Measurements from ENCODE around the gene GOLGA8R. TPM values are rescaled to one million over a fixed set of nuclear protein-coding genes. Genes with fewer than 3 reads are reported as not detected.
"Not testable (repeated sequence)": the region's sequence is repeated elsewhere in the genome, so short reads cannot be mapped to it uniquely, and the experiment has no call there.

Gene GOLGA8R
- 0.87 TPM for polyA plus RNA-seq (2013, experiment 1 of 2)
- 0.75 TPM for polyA plus RNA-seq (2013, experiment 2 of 2)

- not testable (repeated sequence) for H3K4me2 ChIP-seq (ENCODE audit: low read length, poor library complexity, severe bottlenecking); H2BK12ac ChIP-seq (ENCODE audit: low read length in 2 of 2); H2BK5ac ChIP-seq (ENCODE audit: low read depth, low read length, poor library complexity, severe bottlenecking); H3K23ac ChIP-seq (ENCODE audit: low read length in 2 of 2); H3K9me3 ChIP-seq (ENCODE audit: control insufficient read depth, low read length); H3K4me1 ChIP-seq (ENCODE audit: control insufficient read depth, insufficient read depth, low read depth, low read length); H3K18ac ChIP-seq (ENCODE audit: low read depth in 1 of 2, low read length in 2 of 2); H3K79me1 ChIP-seq (replicated peaks; ENCODE audit: low read length, poor library complexity, severe bottlenecking); H3K27me3 ChIP-seq (ENCODE audit: control insufficient read depth in 1 of 2, insufficient read depth in 1 of 2, low read length in 2 of 2); H3K4me3 ChIP-seq (ENCODE audit: insufficient read depth in 1 of 2, low read depth in 1 of 2, low read length in 2 of 2); H3K14ac ChIP-seq (ENCODE audit: low read length in 2 of 2); H2BK15ac ChIP-seq (ENCODE audit: low read depth, poor library complexity, severe bottlenecking); H2AK5ac ChIP-seq (ENCODE audit: low read length, severe bottlenecking); H4K8ac ChIP-seq (ENCODE audit: low read length); H2AFZ ChIP-seq (ENCODE audit: low read depth, low read length); H3K9ac ChIP-seq (ENCODE audit: low read length); DNase-seq; H2BK120ac ChIP-seq (ENCODE audit: low read depth, low read length); H4K91ac ChIP-seq (ENCODE audit: low read length); H3K36me3 ChIP-seq (ENCODE audit: control insufficient read depth in 1 of 2, insufficient read depth in 2 of 2, low read depth in 1 of 2, low read length in 2 of 2); H3K27ac ChIP-seq (ENCODE audit: low read length, poor library complexity, severe bottlenecking); H3K4ac ChIP-seq (ENCODE audit: low read depth in 1 of 2, low read length in 2 of 2)
- no CpG with 5 or more reads among the region's 7 CpGs for WGBS
Observed at GRCh38 chr15:30414160-30414559, at the start of gene GOLGA8R. Gene GOLGA8R, minus strand, starts transcription at chr15:30414260. Its CDS starts 98 bp downstream, at chr15:30414162.

- not testable (repeated sequence) for H3K27ac ChIP-seq (ENCODE audit: low read length, poor library complexity, severe bottlenecking); DNase-seq; H3K14ac ChIP-seq (ENCODE audit: low read length in 2 of 2)
Observed at GRCh38 chr15:30463849-30464248, 49.8 kb upstream of the GOLGA8R start.

GRCh38 chr15:30462176-30462575 lies 48.1 kb upstream of the GOLGA8R start:
- not testable (repeated sequence) for H2BK120ac ChIP-seq (ENCODE audit: low read depth, low read length); H3K4me2 ChIP-seq (ENCODE audit: low read length, poor library complexity, severe bottlenecking); DNase-seq; H3K36me3 ChIP-seq (ENCODE audit: control insufficient read depth in 1 of 2, insufficient read depth in 2 of 2, low read depth in 1 of 2, low read length in 2 of 2); H2BK5ac ChIP-seq (ENCODE audit: low read depth, low read length, poor library complexity, severe bottlenecking); H3K9me3 ChIP-seq (ENCODE audit: control insufficient read depth, low read length); H3K9ac ChIP-seq (ENCODE audit: low read length); H3K4me1 ChIP-seq (ENCODE audit: control insufficient read depth, insufficient read depth, low read depth, low read length); H4K91ac ChIP-seq (ENCODE audit: low read length); H2BK15ac ChIP-seq (ENCODE audit: low read depth, poor library complexity, severe bottlenecking); H3K23ac ChIP-seq (ENCODE audit: low read length in 2 of 2); H3K18ac ChIP-seq (ENCODE audit: low read depth in 1 of 2, low read length in 2 of 2); H2BK12ac ChIP-seq (ENCODE audit: low read length in 2 of 2); H3K14ac ChIP-seq (ENCODE audit: low read length in 2 of 2); H4K8ac ChIP-seq (ENCODE audit: low read length); H3K4me3 ChIP-seq (ENCODE audit: insufficient read depth in 1 of 2, low read depth in 1 of 2, low read length in 2 of 2); H3K4ac ChIP-seq (ENCODE audit: low read depth in 1 of 2, low read length in 2 of 2); H3K27me3 ChIP-seq (ENCODE audit: control insufficient read depth in 1 of 2, insufficient read depth in 1 of 2, low read length in 2 of 2); H3K27ac ChIP-seq (ENCODE audit: low read length, poor library complexity, severe bottlenecking); H2AK5ac ChIP-seq (ENCODE audit: low read length, severe bottlenecking); H2AFZ ChIP-seq (ENCODE audit: low read depth, low read length); H3K79me1 ChIP-seq (replicated peaks; ENCODE audit: low read length, poor library complexity, severe bottlenecking)
- WGBS = no CpG with 5 or more reads among the region's 9 CpGs

More at GRCh38 chr15:30463849-30464248, 49.8 kb upstream of the GOLGA8R start:
- H3K79me1 ChIP-seq (replicated peaks; ENCODE audit: low read length, poor library complexity, severe bottlenecking); H4K8ac ChIP-seq (ENCODE audit: low read length); H3K4ac ChIP-seq (ENCODE audit: low read depth in 1 of 2, low read length in 2 of 2); H2BK15ac ChIP-seq (ENCODE audit: low read depth, poor library complexity, severe bottlenecking); H3K18ac ChIP-seq (ENCODE audit: low read depth in 1 of 2, low read length in 2 of 2); H3K23ac ChIP-seq (ENCODE audit: low read length in 2 of 2); H2BK5ac ChIP-seq (ENCODE audit: low read depth, low read length, poor library complexity, severe bottlenecking); H3K9me3 ChIP-seq (ENCODE audit: control insufficient read depth, low read length); H2BK120ac ChIP-seq (ENCODE audit: low read depth, low read length); H2BK12ac ChIP-seq (ENCODE audit: low read length in 2 of 2); H4K91ac ChIP-seq (ENCODE audit: low read length); H3K4me1 ChIP-seq (ENCODE audit: control insufficient read depth, insufficient read depth, low read depth, low read length); H3K36me3 ChIP-seq (ENCODE audit: control insufficient read depth in 1 of 2, insufficient read depth in 2 of 2, low read depth in 1 of 2, low read length in 2 of 2); H3K9ac ChIP-seq (ENCODE audit: low read length); H3K4me3 ChIP-seq (ENCODE audit: insufficient read depth in 1 of 2, low read depth in 1 of 2, low read length in 2 of 2); H3K27me3 ChIP-seq (ENCODE audit: control insufficient read depth in 1 of 2, insufficient read depth in 1 of 2, low read length in 2 of 2); H2AK5ac ChIP-seq (ENCODE audit: low read length, severe bottlenecking); H3K4me2 ChIP-seq (ENCODE audit: low read length, poor library complexity, severe bottlenecking); H2AFZ ChIP-seq (ENCODE audit: low read depth, low read length): not testable (repeated sequence)
- no CpG with 5 or more reads among the region's 1 CpG for WGBS

GRCh38 chr15:30452702-30453101 lies 38.6 kb upstream of the GOLGA8R start:
- H3K14ac ChIP-seq (ENCODE audit: low read length in 2 of 2); H3K18ac ChIP-seq (ENCODE audit: low read depth in 1 of 2, low read length in 2 of 2); H2AFZ ChIP-seq (ENCODE audit: low read depth, low read length); H3K4me1 ChIP-seq (ENCODE audit: control insufficient read depth, insufficient read depth, low read depth, low read length); H2BK15ac ChIP-seq (ENCODE audit: low read depth, poor library complexity, severe bottlenecking); H3K9me3 ChIP-seq (ENCODE audit: control insufficient read depth, low read length); H2BK12ac ChIP-seq (ENCODE audit: low read length in 2 of 2); H2BK5ac ChIP-seq (ENCODE audit: low read depth, low read length, poor library complexity, severe bottlenecking); H3K27me3 ChIP-seq (ENCODE audit: control insufficient read depth in 1 of 2, insufficient read depth in 1 of 2, low read length in 2 of 2); H3K79me1 ChIP-seq (replicated peaks; ENCODE audit: low read length, poor library complexity, severe bottlenecking); H2BK120ac ChIP-seq (ENCODE audit: low read depth, low read length); H3K4me2 ChIP-seq (ENCODE audit: low read length, poor library complexity, severe bottlenecking); H3K4me3 ChIP-seq (ENCODE audit: insufficient read depth in 1 of 2, low read depth in 1 of 2, low read length in 2 of 2); H2AK5ac ChIP-seq (ENCODE audit: low read length, severe bottlenecking); H4K91ac ChIP-seq (ENCODE audit: low read length); H3K9ac ChIP-seq (ENCODE audit: low read length); H4K8ac ChIP-seq (ENCODE audit: low read length); H3K4ac ChIP-seq (ENCODE audit: low read depth in 1 of 2, low read length in 2 of 2); H3K36me3 ChIP-seq (ENCODE audit: control insufficient read depth in 1 of 2, insufficient read depth in 2 of 2, low read depth in 1 of 2, low read length in 2 of 2); DNase-seq; H3K27ac ChIP-seq (ENCODE audit: low read length, poor library complexity, severe bottlenecking); H3K23ac ChIP-seq (ENCODE audit: low read length in 2 of 2): not testable (repeated sequence)
